Panc1 (cell line): ENCODE results near the gene TPRA1. TPM values are rescaled to one million over a fixed set of nuclear protein-coding genes. Genes with fewer than 3 reads are reported as not detected.

Experiments
- ATAC-seq: fragments of 200-7000 bp; cut with Tn5 transposase; 2 replicates; pipeline ENCODE4 v1.9.1; 2020; ENCODE audit warnings: mild to moderate bottlenecking, moderate library complexity
- BruUV-seq: library from RNA; stranded (reverse); fragments of 400-500 nt; replicated peaks from 2 replicates; lab custom pipeline; 2021; lab: Mats Ljungman, UMichigan
- CTCF ChIA-PET: fragments of 300-600 bp; sonication (Branson Sonifier 250); formaldehyde crosslinking; loops from one replicate; lab custom pipeline; 2022; ENCODE audit warnings: antibody characterized with exemption; lab: Charles Lee
- POLR2A ChIA-PET: fragments of 300-600 bp; sonication (Branson Sonifier 250); formaldehyde crosslinking; loops from one replicate; lab custom pipeline; 2022; ENCODE audit warnings: antibody characterized with exemption; lab: Charles Lee
- DNase-seq: peaks from one replicate; pipeline ENCODE4 v3.0.0-alpha.2; 2010; ENCODE audit warnings: low read depth, low spot score
- H3K27ac ChIP-seq: 2 replicates; pipeline ENCODE4 v1.5.1; 2011; ENCODE audit warnings: mild to moderate bottlenecking, low read length, inconsistent platforms
- H3K27me3 ChIP-seq: fragments of 200-500 bp; sonication (Bioruptor generic); 2 replicates; pipeline ENCODE4 v1.6.0; 2014; ENCODE audit warnings: low read length, inconsistent platforms; ENCODE audit not compliant: control insufficient read depth, insufficient read depth
- H3K36me3 ChIP-seq: fragments of 200-500 bp; sonication (Bioruptor generic); 2 replicates; pipeline ENCODE4 v1.5.1; 2014; ENCODE audit warnings: inconsistent platforms, mild to moderate bottlenecking, low read length, moderate library complexity; ENCODE audit not compliant: control insufficient read depth, insufficient read depth
- H3K4me1 ChIP-seq: 2 replicates; pipeline ENCODE4 v1.5.1; 2011; ENCODE audit warnings: inconsistent platforms, mild to moderate bottlenecking, low read length, moderate library complexity; ENCODE audit not compliant: control insufficient read depth, insufficient read depth
- H3K4me3 ChIP-seq, 2 experiments: 2 replicates each; pipeline ENCODE4 v1.5.1; 2011 to 2012; ENCODE audit warnings: low read depth in 2 of 2, low read length in 2 of 2, mild to moderate bottlenecking in 2 of 2, inconsistent platforms in 1 of 2, moderate library complexity in 1 of 2
- H3K9me3 ChIP-seq: fragments of 200-500 bp; sonication (Bioruptor generic); 2 replicates; pipeline ENCODE4 v1.5.1; 2014; ENCODE audit warnings: low read depth, mild to moderate bottlenecking, inconsistent platforms, low read length, moderate library complexity; ENCODE audit not compliant: control insufficient read depth, insufficient read depth
- POLR2AphosphoS5 ChIP-seq: IDR thresholded peaks from 2 replicates; pipeline ENCODE4 v1.6.1; 2012; ENCODE audit warnings: mild to moderate bottlenecking, low read depth, low read length, moderate library complexity
- SIN3A ChIP-seq: IDR thresholded peaks from 2 replicates; pipeline ENCODE4 v1.6.1; 2012; ENCODE audit warnings: low read depth, mild to moderate bottlenecking, low read length, moderate library complexity, borderline replicate concordance; ENCODE audit not compliant: insufficient read depth
- TCF7L2 ChIP-seq: IDR thresholded peaks from 2 replicates; pipeline ENCODE4 v1.6.1; 2011; ENCODE audit warnings: mild to moderate bottlenecking, low read depth, low read length, inconsistent platforms
- in situ Hi-C: cut with HindIII; loops from 2 replicates; pipeline ENCODE4 v1.10.0; 2016; ENCODE audit warnings: low sequenced_read_pairs, low pct_unique_long_range_greater_than_20kb
- intact Hi-C: fragments of 100-400 bp; cut with micrococcal nuclease; formaldehyde crosslinking; loops from one replicate; pipeline ENCODE4 v1.10.0; 2022; ENCODE audit not compliant: unreplicated experiment
- total RNA-seq: library from RNA; stranded (reverse); gene quantifications from one replicate; pipeline ENCODE4 v1.2.1, GENCODE V29; 2021; ENCODE audit not compliant: unreplicated experiment
- TF ChIP-seq, protein P1 (sequence below): fragments of 450-650 bp; IDR thresholded peaks from 2 replicates; pipeline ENCODE4 v1.5.1; 2017; ENCODE audit warnings: mild to moderate bottlenecking
- TF ChIP-seq, protein P2 (sequence below), 2 experiments: IDR thresholded peaks; 2 replicates each; pipeline ENCODE4 v1.6.1; 2011 to 2012; ENCODE audit warnings: low read depth in 2 of 2, control low read depth in 1 of 2, low read length in 1 of 2, mild to moderate bottlenecking in 1 of 2, moderate library complexity in 1 of 2; ENCODE audit not compliant: insufficient read depth in 1 of 2

The TPRA1 gene
- total RNA-seq, 1 experiment from 2014 or later: 42.6 TPM

DNA sequence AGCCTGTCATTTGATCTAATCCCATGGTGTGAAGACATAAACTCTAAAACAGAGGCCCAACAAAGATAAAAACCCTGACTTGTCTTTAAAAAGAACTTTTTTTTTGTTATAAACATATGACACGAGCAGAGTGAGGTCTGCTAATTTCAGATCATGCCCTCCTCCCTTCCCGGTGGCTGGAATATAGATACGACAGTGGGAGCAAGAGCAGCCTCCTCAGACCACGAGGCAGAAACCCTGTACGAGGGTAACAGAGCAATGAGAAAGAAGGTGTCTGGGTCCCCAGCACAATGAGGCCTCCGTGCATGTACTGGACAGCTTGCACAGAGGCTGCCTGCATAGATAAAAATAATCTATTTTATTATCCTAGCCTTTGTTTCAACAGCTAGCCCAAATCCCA lies 5.8 kb downstream of the TPRA1 start:
- Histone ChIP-seq H3K4me3 (no peak overlapping the region), H3K9me3 (no peaks in the 10 kb centered on the region), H3K36me3 (no peaks in the 10 kb centered on the region; the same call in 1 of the 2 replicates), H3K27me3 (no peaks in the 10 kb centered on the region), H3K27ac (no peak overlapping the region), H3K4me1 (peaks cover 8% of the 10 kb centered on the region)
- BruUV-seq: no TSS peak
- intact Hi-C loops (no loop called here), in situ Hi-C loops (no loop called here)
- ATAC-seq (no peak), DNase-seq (no peak)
- TF ChIP-seq POLR2AphosphoS5: no peak
- TF ChIP-seq SIN3A: no peak
- TF ChIP-seq, protein P1, sequence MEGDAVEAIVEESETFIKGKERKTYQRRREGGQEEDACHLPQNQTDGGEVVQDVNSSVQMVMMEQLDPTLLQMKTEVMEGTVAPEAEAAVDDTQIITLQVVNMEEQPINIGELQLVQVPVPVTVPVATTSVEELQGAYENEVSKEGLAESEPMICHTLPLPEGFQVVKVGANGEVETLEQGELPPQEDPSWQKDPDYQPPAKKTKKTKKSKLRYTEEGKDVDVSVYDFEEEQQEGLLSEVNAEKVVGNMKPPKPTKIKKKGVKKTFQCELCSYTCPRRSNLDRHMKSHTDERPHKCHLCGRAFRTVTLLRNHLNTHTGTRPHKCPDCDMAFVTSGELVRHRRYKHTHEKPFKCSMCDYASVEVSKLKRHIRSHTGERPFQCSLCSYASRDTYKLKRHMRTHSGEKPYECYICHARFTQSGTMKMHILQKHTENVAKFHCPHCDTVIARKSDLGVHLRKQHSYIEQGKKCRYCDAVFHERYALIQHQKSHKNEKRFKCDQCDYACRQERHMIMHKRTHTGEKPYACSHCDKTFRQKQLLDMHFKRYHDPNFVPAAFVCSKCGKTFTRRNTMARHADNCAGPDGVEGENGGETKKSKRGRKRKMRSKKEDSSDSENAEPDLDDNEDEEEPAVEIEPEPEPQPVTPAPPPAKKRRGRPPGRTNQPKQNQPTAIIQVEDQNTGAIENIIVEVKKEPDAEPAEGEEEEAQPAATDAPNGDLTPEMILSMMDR: no peak
- TF ChIP-seq, protein P2, sequence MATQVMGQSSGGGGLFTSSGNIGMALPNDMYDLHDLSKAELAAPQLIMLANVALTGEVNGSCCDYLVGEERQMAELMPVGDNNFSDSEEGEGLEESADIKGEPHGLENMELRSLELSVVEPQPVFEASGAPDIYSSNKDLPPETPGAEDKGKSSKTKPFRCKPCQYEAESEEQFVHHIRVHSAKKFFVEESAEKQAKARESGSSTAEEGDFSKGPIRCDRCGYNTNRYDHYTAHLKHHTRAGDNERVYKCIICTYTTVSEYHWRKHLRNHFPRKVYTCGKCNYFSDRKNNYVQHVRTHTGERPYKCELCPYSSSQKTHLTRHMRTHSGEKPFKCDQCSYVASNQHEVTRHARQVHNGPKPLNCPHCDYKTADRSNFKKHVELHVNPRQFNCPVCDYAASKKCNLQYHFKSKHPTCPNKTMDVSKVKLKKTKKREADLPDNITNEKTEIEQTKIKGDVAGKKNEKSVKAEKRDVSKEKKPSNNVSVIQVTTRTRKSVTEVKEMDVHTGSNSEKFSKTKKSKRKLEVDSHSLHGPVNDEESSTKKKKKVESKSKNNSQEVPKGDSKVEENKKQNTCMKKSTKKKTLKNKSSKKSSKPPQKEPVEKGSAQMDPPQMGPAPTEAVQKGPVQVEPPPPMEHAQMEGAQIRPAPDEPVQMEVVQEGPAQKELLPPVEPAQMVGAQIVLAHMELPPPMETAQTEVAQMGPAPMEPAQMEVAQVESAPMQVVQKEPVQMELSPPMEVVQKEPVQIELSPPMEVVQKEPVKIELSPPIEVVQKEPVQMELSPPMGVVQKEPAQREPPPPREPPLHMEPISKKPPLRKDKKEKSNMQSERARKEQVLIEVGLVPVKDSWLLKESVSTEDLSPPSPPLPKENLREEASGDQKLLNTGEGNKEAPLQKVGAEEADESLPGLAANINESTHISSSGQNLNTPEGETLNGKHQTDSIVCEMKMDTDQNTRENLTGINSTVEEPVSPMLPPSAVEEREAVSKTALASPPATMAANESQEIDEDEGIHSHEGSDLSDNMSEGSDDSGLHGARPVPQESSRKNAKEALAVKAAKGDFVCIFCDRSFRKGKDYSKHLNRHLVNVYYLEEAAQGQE (IDR thresholded peaks at IDR 0.05; ENCODE audit: insufficient read depth in 1 of 2, low read depth in 2 of 2, low read length in 1 of 2): no peak
- TF ChIP-seq TCF7L2: no peak
- CTCF ChIA-PET: interaction anchor here (2.2 kb wide), 1 partner anchor 9 kb away, joined by 8 read pairs; no protein-coding TSS in a partner anchor
- POLR2A ChIA-PET: interaction anchor here (0.5 to 0.7 kb wide), 2 partner anchors 19 to 1051 kb away, joined by 3 to 15 read pairs; no protein-coding TSS in a partner anchor

- H3K27ac ChIP-seq: no peak overlapping the region
- H3K9me3 ChIP-seq: no peaks in the 10 kb centered on the region
- ChIA-PET POLR2A (no interaction called here), CTCF (no interaction called here)
- ATAC-seq: no peak
- no TSS peak for BruUV-seq
- no peaks in the 10 kb centered on the region for H3K4me1 ChIP-seq
- intact Hi-C loops (no loop called here), in situ Hi-C loops (no loop called here)
- no peak for DNase-seq
- H3K36me3 ChIP-seq: no peaks in the 10 kb centered on the region
- TF ChIP-seq, protein P1: no peak
- H3K4me3 ChIP-seq: no peak overlapping the region
- no peaks in the 10 kb centered on the region for H3K27me3 ChIP-seq
Measured at GRCh38 chr3:127580327-127581060, 10.0 kb downstream of the TPRA1 start.
